D721Med (cell line): ENCODE results near the gene ST6GALNAC2.
"Not testable (repeated sequence)": the region's sequence is repeated elsewhere in the genome, so short reads cannot be mapped to it uniquely, and the experiment has no call there.

Source experiments
- DNase-seq: peaks from one replicate; pipeline ENCODE4 v3.0.0; 2011; ENCODE audit warnings: low spot score; ENCODE audit not compliant: insufficient read length
- FAIRE-seq: peaks from 2 replicates; lab custom pipeline; 2011; peaks lifted over from hg19 to GRCh38; lab: Jason Lieb, UNC
- TF ChIP-seq, protein P1 (sequence below): IDR thresholded peaks from 2 replicates; pipeline ENCODE4 v1.5.1; 2012; ENCODE audit warnings: mild to moderate bottlenecking, control low read depth; ENCODE audit not compliant: insufficient read depth; ENCODE audit errors: missing control alignments

The ST6GALNAC2 gene

DNA sequence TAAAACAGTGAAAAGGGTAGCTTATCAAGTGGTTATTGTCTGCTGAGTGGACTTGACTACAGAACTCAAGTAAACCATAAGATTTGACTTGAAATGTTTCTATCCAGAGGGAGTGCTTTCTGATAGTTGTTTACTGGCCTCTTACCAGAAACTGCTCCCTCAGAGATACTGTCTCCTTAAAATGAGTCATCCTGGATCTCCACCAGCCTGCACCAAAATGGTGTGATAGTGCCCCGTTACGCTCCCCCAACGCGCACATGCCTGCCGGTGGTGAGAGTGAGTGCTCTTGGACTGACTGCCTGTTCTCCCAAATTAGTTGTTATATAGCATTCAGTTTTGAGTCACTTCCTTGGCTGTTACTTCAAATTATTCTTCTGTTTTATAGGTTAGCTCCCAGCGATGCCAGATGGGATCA is 22.9 kb downstream of the ST6GALNAC2 start:
- DNase-seq (no peak), FAIRE-seq (no peak)
- TF ChIP-seq, protein P1, sequence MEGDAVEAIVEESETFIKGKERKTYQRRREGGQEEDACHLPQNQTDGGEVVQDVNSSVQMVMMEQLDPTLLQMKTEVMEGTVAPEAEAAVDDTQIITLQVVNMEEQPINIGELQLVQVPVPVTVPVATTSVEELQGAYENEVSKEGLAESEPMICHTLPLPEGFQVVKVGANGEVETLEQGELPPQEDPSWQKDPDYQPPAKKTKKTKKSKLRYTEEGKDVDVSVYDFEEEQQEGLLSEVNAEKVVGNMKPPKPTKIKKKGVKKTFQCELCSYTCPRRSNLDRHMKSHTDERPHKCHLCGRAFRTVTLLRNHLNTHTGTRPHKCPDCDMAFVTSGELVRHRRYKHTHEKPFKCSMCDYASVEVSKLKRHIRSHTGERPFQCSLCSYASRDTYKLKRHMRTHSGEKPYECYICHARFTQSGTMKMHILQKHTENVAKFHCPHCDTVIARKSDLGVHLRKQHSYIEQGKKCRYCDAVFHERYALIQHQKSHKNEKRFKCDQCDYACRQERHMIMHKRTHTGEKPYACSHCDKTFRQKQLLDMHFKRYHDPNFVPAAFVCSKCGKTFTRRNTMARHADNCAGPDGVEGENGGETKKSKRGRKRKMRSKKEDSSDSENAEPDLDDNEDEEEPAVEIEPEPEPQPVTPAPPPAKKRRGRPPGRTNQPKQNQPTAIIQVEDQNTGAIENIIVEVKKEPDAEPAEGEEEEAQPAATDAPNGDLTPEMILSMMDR, result no peak

DNA sequence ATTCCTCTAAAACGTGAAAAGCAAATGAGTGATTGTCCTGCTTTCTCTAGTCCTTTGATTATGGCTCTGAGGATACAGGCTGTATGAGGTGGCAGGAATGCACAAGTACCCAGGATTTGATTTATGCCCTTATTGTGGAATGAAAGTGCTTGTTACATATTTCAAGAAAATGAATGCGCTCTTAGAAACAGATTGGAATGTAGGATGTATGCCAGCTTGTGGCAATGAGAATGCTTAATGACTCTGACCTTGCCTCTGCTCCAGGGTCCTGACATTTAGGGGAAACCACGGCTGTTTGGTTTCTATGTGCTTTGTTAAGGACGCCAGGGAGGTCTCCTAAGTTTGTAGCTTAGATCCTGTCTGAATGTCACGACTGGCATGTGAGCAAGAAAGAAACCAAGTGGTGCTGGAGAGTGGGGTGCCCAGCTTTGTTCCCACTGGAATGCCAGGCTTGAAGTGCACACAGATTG is 23.8 kb downstream of the ST6GALNAC2 start:
- no peak for FAIRE-seq
- TF ChIP-seq, protein P1, result no peak
- DNase-seq, result no peak

GRCh38 chr17:76561332-76561731 is 24.3 kb downstream of the ST6GALNAC2 start:
- FAIRE-seq, result no peak

GRCh38 chr17:76560877-76561221 is 24.8 kb downstream of the ST6GALNAC2 start:
- TF ChIP-seq, protein P1, result no peak
- no peak for FAIRE-seq
- no peak for DNase-seq

More at GRCh38 chr17:76561332-76561731, 24.3 kb downstream of the ST6GALNAC2 start:
- DNase-seq, result no peak
- TF ChIP-seq, protein P1, result no peak

DNA sequence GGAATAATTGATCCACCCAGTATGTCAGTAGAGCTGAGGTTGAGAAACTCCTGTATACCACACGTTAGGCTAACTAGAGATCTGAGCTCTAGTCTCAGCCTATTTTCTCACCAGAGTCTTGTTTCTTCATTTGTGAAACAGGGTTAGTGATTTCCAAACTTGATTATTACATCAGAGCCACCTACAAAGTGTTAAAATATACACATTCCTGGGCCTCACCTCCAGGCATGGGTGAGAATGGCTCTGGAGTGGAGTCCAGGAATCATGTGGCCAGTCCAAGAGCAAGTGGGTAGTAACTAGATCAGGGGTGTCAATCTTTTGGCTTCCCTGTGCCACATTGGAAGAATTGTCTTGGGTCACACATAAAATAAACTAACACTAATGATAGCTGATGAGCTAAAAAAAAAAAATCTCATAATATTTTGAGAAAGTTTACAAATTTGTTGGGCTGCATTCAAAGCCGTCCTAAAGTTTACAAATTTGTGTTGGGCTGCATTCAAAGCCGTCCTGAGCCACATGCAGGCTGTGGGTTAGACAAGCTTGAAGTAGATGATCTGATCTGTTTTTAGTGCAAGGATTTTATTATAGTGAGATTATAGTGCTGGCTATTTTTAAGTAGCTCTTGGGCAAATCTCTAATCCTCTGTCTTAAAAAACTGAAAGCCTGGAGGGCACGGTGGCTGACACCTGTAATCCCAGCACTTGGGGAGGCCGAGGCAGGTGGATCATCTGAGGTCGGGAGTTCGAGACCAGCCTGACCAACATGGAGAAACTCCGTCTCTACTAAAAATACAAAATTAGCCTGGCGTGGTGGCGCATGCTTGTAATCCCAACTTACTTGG is 25.4 kb downstream of the ST6GALNAC2 start:
- TF ChIP-seq, protein P1, result no peak
- DNase-seq, result no peak
- FAIRE-seq, result no peak

GRCh38 chr17:76559460-76559859 is 26.2 kb downstream of the ST6GALNAC2 start:
- not testable (repeated sequence) for DNase-seq, FAIRE-seq

- TF ChIP-seq, protein P1, result peak; percentile 73
- DNase-seq (no peak), FAIRE-seq (no peak)
These were observed 27.2 kb downstream of the ST6GALNAC2 start for GRCh38 chr17:76558198-76559095.
